Effector memory CD8-positive, alpha-beta T cell (primary cell): ENCODE results near the gene DHX30.
"Not testable (repeated sequence)": the region's sequence is repeated elsewhere in the genome, so short reads cannot be mapped to it uniquely, and the experiment has no call there.

ENCODE experiments used
- ATAC-seq: fragments of 150-1000 bp; cut with Tn5 transposase; replicated peaks from 2 replicates; pipeline ENCODE4 v1.10.0; 2021; ENCODE audit warnings: mild to moderate bottlenecking, moderate library complexity
- DNase-seq, 3 experiments: peaks; one replicate each; pipeline ENCODE4 v3.0.0; 2021
- H3K27ac Mint-ChIP-seq, 2 donors: one replicate each; pipeline ENCODE4 v1.8.0; 2022; ENCODE audit warnings: mild to moderate bottlenecking in 2 of 2, mixed read lengths in 2 of 2, moderate library complexity in 2 of 2
- H3K27me3 Mint-ChIP-seq, 2 donors: one replicate each; pipeline ENCODE4 v1.8.0; 2022; ENCODE audit warnings: mixed read lengths in 2 of 2
- H3K36me3 Mint-ChIP-seq: one replicate; pipeline ENCODE4 v1.8.0; 2022; ENCODE audit warnings: mild to moderate bottlenecking, moderate library complexity, mixed read lengths; ENCODE audit not compliant: insufficient read depth
- H3K4me1 Mint-ChIP-seq, 2 donors: one replicate each; pipeline ENCODE4 v1.8.0; 2022; ENCODE audit warnings: low read depth in 2 of 2, mixed read lengths in 2 of 2
- H3K4me3 Mint-ChIP-seq, 2 donors: one replicate each; pipeline ENCODE4 v1.8.0; 2022; ENCODE audit warnings: mild to moderate bottlenecking in 2 of 2, mixed read lengths in 2 of 2, moderate library complexity in 2 of 2
- H3K9me3 Mint-ChIP-seq, 2 donors: one replicate each; pipeline ENCODE4 v1.8.0; 2022; ENCODE audit warnings: mixed read lengths in 2 of 2
- total RNA-seq, 9 experiments: gene quantifications; one replicate each; lab custom pipeline; 2026; lab: John Stamatoyannopoulos, UW

DHX30 gene, protein sequence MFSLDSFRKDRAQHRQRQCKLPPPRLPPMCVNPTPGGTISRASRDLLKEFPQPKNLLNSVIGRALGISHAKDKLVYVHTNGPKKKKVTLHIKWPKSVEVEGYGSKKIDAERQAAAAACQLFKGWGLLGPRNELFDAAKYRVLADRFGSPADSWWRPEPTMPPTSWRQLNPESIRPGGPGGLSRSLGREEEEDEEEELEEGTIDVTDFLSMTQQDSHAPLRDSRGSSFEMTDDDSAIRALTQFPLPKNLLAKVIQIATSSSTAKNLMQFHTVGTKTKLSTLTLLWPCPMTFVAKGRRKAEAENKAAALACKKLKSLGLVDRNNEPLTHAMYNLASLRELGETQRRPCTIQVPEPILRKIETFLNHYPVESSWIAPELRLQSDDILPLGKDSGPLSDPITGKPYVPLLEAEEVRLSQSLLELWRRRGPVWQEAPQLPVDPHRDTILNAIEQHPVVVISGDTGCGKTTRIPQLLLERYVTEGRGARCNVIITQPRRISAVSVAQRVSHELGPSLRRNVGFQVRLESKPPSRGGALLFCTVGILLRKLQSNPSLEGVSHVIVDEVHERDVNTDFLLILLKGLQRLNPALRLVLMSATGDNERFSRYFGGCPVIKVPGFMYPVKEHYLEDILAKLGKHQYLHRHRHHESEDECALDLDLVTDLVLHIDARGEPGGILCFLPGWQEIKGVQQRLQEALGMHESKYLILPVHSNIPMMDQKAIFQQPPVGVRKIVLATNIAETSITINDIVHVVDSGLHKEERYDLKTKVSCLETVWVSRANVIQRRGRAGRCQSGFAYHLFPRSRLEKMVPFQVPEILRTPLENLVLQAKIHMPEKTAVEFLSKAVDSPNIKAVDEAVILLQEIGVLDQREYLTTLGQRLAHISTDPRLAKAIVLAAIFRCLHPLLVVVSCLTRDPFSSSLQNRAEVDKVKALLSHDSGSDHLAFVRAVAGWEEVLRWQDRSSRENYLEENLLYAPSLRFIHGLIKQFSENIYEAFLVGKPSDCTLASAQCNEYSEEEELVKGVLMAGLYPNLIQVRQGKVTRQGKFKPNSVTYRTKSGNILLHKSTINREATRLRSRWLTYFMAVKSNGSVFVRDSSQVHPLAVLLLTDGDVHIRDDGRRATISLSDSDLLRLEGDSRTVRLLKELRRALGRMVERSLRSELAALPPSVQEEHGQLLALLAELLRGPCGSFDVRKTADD
- total RNA-seq, result 87.8 to 275 (median 131) reads per million in 9 experiments

DNA sequence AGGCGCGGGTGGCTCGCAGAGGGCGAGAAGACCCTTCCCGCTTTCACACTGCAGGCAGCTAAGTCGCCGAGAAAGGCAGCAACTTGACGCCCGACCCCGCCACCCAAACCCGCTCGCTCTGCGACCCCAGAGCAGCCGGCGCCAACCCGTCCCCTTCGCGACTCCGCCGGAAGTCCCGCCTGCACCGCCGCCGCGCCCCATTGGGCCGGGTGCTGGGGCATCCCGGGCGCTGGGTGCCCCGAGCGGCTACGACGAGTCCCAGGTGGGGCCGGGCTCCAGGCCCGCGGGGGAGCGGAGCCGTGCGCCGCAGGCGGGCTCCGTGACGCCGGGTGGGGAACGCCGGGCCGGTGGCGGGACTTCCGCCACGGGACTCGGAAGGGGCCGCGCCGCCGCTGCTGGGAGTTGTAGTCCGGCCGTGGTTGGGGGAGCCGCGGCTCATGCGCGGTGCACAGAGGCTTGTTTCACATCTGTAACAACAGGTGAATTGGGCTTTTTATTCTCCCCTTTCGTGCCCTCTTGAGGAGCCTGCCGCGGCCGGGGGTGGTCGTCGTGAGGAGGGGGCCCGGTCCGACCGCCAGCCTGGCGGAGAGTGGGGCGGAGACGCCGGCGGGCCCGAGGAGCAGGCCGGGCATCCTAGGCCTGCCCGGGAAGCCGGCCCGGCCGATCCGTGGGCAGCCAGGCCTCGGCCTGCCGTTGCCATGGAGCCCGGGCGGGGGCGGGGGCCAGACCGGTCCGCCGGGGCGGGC is at the start of gene DHX30:
Gene DHX30, plus strand, starts transcription at position 405 of the 746 bp plus-strand sequence. CDS start 7,546 bp downstream, outside the sequence.
- no peaks in the 10 kb centered on the region for H3K27me3 Mint-ChIP-seq
- H3K4me3 Mint-ChIP-seq, result peak within 1 kb of the TSS; percentile 92
- H3K27ac Mint-ChIP-seq, result peak within 1 kb of the TSS; percentile 92 to 96
- H3K9me3 Mint-ChIP-seq, result no peaks in the 10 kb centered on the region
- DNase-seq (peak; percentile 75 to 81 (median 79)), ATAC-seq (peak; percentile 90)
- peaks cover 11 to 12% of the 10 kb centered on the region in 2 donors for H3K4me1 Mint-ChIP-seq
- H3K36me3 Mint-ChIP-seq, result peaks cover 12% of the 10 kb centered on the region

DNA sequence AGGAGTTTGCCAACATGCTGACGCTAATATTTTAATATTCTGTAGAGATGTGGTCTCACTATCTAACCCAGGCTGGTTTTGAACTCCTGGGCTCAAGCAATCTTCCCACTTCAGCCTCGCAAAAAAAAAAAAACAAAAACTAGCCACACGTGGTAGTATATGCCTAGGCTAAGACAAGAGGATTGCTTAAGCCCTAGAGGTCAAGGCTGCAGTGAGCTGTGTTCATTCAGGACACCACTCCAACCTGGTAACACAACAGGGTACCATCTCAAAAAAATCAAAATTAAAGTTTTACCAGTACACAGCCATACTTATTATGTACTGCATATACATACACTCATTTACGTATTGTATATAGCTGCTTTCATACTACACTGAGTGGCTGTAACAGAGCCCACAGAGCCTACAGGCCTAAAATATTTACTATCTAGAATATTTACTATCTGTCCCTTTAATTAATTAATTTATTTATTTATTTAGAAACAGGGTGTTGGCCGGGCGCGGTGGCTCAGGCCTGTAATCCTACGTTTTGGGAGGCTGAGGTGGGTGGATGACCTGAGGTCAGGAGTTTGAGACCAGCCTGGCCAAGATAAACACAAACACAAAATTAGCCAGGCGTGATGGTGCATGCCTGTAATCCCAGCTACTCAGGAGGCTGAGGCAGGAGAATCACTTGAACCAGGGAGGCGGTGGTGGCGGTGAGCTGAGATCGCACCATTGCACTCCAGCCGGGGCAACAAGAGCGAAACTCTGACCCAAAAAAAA is 44.5 kb upstream of the DHX30 start:
- peaks cover 5 to 21% of the 10 kb centered on the region in 2 donors for H3K4me1 Mint-ChIP-seq
- H3K4me3 Mint-ChIP-seq, result no peak overlapping the region
- ATAC-seq (no peak), DNase-seq (no peak)
- H3K27ac Mint-ChIP-seq, result no peak overlapping the region
- H3K9me3 Mint-ChIP-seq, result no peaks in the 10 kb centered on the region
- peaks cover 59% of the 10 kb centered on the region for H3K36me3 Mint-ChIP-seq
- no peaks in the 10 kb centered on the region for H3K27me3 Mint-ChIP-seq

DNA sequence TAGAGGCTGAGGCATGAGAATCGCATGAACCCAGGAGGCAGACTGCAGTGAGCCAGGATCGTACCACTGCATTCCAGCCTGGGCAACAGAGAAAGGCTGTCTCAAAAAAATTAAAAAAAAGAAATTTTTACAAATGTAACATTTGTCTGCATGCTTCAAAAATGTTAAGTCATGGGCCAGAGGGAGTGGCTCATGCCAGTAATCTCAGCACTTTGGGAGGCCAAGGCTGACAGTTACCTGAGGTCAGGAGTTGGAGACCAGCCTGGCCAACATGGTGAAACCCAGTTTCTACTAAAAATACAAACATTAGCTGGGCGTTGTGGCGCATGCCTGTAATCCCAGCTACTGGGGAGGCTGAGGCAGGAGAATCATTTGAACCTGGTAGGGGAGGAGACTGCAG is 42.7 kb upstream of the DHX30 start:
- peaks cover 60% of the 10 kb centered on the region for H3K36me3 Mint-ChIP-seq
- not testable (repeated sequence) for H3K4me3 Mint-ChIP-seq, ATAC-seq, H3K27me3 Mint-ChIP-seq, DNase-seq, H3K9me3 Mint-ChIP-seq
- H3K4me1 Mint-ChIP-seq, result peaks cover 5 to 30% of the 10 kb centered on the region in 2 donors
- H3K27ac Mint-ChIP-seq, result peak overlapping the region in 1 of 2 donors; percentile 32

DNA sequence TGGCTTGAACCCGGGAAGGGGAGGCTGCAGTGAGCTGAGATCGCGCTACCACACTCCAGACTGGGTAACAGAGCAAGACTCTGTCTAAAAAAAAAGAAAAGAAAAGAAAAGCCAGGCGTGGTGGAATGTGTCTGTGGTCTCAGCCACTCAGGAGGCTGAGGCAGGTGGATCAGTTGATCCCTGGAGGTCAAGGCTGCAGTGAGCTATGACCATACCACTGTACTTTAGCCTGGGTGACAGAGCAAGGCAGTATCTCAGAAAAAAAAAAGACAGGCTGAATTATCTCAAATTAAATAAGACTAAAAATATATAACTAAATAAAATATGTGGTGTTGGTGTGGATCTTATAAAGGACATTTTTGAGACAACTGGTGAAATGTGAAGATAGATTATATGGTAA is 41.9 kb upstream of the DHX30 start:
- DNase-seq (no peak), ATAC-seq (no peak)
- Mint-ChIP-seq H3K36me3 (peaks cover 66% of the 10 kb centered on the region), H3K27me3 (no peaks in the 10 kb centered on the region), H3K4me1 (peaks cover 5 to 30% of the 10 kb centered on the region in 2 donors), H3K4me3 (no peak overlapping the region), H3K9me3 (no peaks in the 10 kb centered on the region), H3K27ac (peak overlapping the region in 1 of 2 donors; percentile 32)

DNA sequence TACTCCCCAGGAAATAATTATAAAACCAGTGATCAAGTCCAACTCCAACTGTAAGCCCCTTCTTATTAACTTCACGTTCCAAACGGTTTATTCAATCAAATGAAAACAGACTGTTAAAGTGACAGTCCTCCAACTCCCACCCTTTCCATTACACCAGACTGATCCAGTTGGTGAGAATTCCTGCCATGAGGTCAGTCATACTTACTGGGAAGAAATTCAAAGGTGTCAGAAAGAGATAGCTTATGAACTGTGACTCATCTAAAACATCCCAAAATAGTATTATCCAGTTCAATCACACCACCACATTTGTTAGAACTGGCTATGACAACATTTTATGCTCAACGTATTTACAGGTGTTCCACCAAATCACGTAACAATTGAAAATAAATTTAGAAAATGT is 40.7 kb upstream of the DHX30 start:
- Mint-ChIP-seq H3K4me1 (peaks cover 5 to 20% of the 10 kb centered on the region in 2 donors), H3K9me3 (no peaks in the 10 kb centered on the region), H3K27me3 (no peaks in the 10 kb centered on the region), H3K4me3 (no peak overlapping the region), H3K36me3 (peaks cover 66% of the 10 kb centered on the region), H3K27ac (peak overlapping the region; percentile 41 to 60)
- ATAC-seq (no peak), DNase-seq (no peak)

DNA sequence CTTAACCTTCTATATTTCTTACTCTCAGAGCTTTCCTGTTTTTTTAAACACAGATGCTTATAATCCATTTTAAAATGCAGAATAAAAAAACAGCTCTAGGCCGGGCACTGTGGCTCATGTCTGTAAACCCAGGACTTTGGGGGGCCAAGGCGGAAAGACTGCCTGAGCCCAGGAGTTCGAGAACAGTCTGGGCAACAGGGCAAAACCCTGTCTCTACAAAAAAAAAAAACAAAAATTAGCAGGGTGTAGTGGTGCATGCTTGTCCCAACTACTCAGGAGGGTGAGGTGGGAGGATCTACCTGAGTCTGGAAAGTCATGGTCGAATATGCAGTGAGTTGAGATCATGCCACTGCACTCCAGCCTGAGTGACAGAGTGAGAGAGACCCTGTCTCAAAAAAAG is 36.8 kb upstream of the DHX30 start:
- Mint-ChIP-seq H3K27me3 (no peaks in the 10 kb centered on the region), H3K27ac (peak overlapping the region in 1 of 2 donors; percentile 46)

DNA sequence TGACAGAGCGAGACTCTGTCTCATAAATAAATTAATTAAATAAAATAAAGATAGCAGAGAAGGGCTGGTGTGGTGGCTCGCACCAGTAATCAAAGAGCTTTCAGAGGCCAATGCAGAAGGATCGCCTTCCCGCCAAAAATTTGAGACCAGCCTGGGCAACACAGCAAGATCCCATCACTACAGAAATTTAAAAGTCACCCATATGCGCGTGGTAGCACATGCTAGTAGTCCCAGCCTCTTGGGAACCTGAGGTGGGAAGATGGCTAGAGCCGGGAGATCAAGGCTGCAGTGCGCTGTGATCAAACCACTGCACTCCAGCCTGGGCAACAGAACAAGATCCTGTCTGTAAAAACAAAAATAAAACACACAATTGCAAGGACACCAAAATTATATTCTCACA is 30.9 kb upstream of the DHX30 start:
- H3K36me3 Mint-ChIP-seq, result peaks cover 56% of the 10 kb centered on the region
- H3K4me1 Mint-ChIP-seq, result peaks cover 10 to 16% of the 10 kb centered on the region in 2 donors
- H3K9me3 Mint-ChIP-seq, result no peaks in the 10 kb centered on the region
- H3K27ac Mint-ChIP-seq, result no peak overlapping the region
- no peak overlapping the region for H3K4me3 Mint-ChIP-seq
- no peak for DNase-seq
- no peak for ATAC-seq
- no peaks in the 10 kb centered on the region for H3K27me3 Mint-ChIP-seq

More for the DNA sequence above, 36.8 kb upstream of the DHX30 start:
- H3K4me1 Mint-ChIP-seq, result peaks cover 5 to 26% of the 10 kb centered on the region in 2 donors
- DNase-seq (no peak), ATAC-seq (no peak)
- no peak overlapping the region for H3K4me3 Mint-ChIP-seq
- no peaks in the 10 kb centered on the region for H3K9me3 Mint-ChIP-seq
- H3K36me3 Mint-ChIP-seq, result peaks cover 64% of the 10 kb centered on the region

DNA sequence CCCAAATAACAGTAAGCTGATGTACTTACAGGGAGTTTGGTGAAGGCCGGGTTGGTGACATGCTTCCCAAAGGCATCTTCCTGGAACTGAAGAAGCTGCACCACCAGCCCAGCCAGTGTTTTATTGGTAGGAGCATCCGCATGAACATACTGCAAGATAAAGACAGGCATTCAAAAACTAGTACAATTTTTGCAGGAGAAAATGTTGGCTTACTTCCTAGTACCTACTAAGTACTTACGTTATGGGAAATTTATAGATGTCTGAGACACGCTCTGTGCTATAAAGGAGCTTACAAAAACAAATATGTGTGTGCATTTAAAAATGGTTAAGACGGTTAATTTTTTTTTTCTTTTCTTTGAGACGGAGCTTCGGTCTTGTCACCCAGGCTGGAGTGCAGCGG is 30.1 kb upstream of the DHX30 start:
- DNase-seq (no peak), ATAC-seq (no peak)
- no peaks in the 10 kb centered on the region for H3K9me3 Mint-ChIP-seq
- H3K36me3 Mint-ChIP-seq, result peaks cover 48% of the 10 kb centered on the region
- H3K27ac Mint-ChIP-seq, result no peak overlapping the region
- H3K27me3 Mint-ChIP-seq, result no peaks in the 10 kb centered on the region
- H3K4me3 Mint-ChIP-seq, result no peak overlapping the region
- H3K4me1 Mint-ChIP-seq, result peaks cover 10 to 16% of the 10 kb centered on the region in 2 donors

DNA sequence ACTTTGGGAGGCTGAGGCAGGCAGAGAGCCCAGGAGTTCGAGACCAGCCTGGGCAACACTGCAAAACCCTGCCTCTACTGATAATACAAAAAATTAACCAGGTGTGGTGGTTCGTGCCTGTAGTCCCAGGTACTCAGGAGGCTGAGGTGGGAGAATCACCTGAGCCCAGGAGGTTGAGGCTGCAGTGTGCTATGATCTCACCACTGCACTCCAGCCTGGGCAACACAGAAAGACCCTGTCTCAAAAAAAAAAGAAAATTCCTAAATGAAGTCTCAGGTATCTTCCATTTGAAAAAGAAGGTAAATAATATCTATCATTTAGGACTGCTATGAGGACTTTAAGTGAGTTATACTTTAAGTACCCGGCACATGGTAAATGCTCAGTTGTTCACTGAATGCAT is 24.2 kb upstream of the DHX30 start:
- H3K27me3 Mint-ChIP-seq, result no peaks in the 10 kb centered on the region
- no peak overlapping the region for H3K27ac Mint-ChIP-seq
- H3K4me1 Mint-ChIP-seq, result peaks cover 25 to 31% of the 10 kb centered on the region in 2 donors
- H3K36me3 Mint-ChIP-seq, result peaks cover 32% of the 10 kb centered on the region
- no peak overlapping the region for H3K4me3 Mint-ChIP-seq
- no peak for ATAC-seq
- DNase-seq, result no peak
- no peaks in the 10 kb centered on the region for H3K9me3 Mint-ChIP-seq

DNA sequence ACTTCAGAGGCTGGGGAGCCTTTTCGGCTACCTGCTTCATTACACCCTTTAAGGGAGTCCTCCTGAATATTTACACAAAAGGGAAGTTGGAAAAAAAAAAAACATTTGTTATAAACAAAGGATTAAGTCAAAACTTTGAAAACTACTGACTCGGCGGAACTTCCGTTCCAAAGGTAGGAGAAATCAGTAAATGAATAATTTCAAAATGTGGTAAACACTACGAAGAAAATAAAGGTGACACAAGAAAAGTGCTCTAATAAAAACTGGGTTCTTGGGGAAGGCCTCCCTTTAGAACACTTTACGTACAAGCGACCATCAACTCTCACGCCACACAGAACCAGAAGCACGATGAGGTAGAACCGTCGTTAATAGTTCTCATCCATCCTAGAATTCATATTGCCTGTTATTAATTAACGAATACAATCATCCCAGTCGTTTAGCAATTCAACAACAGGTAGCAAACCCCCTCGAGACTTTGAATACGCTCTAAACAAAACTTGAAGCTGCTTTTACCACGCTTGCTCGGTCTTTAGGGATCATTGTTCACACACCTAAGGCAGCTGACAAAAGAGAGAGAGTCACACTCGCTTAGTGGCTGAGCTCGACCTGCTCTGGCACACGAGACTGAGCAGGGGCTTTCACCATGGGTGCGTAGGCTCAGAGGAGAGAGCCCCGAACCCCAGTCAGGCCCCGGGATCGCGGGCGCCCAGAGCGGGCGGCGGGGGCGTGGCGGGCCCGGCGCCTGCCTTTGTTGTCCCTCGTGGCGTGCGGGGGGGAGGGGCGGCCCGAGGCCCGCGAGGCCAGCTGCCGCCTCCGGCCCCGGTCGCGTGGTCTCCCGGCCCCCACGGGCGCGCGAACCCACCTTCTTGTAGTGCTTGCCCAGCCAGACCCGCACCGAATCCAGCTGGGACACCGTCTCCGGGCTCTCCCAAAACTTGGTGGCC is 21.9 kb upstream of the DHX30 start:
- H3K9me3 Mint-ChIP-seq, result no peaks in the 10 kb centered on the region
- no peaks in the 10 kb centered on the region for H3K27me3 Mint-ChIP-seq
- H3K27ac Mint-ChIP-seq, result peak overlapping the region; percentile 98 to 99
- peaks cover 22% of the 10 kb centered on the region for H3K36me3 Mint-ChIP-seq
- DNase-seq, result peak; percentile 54 to 60 (median 55)
- H3K4me1 Mint-ChIP-seq, result peaks cover 21 to 25% of the 10 kb centered on the region in 2 donors
- peak; percentile 61 for ATAC-seq
- peak overlapping the region; percentile 97 to 98 for H3K4me3 Mint-ChIP-seq

DNA sequence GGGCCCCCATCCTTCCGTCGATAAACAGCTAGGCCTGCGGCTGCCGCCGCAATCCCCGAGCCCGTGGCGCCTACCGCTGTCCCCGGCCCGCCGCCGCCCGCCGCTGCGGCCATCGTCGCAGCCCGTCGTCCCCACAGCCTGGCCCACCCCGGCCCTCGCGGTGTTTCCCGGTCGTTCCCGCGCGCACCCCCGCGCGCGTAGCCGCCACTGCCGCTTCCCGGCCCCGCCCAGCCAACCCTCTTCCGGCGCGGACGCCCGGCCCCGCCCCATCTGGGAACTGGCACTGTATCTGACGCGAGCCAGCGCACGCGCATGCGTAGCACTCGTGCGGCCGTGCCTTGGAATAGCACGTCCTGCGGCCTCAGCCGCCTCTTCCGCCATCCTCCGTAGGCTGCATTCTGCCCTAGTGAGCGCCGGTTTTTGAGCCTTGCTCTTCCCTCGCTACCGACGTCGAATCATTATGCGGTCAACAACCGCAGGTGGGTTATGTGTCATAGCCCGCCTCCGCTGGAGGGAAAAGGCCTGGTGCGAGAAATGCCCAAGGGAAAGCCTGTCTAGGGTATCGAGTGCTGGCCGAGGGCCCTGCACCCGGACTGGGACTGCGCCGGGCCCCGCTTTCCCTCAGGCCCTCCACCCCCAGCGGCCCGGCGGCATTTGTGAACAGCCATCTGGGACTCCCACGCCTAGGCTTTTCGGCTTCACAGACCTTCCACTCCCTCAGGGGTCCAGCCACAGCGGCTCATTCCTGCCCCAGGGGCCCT is 21.1 kb upstream of the DHX30 start, which contains the start of gene SMARCC1:
Gene SMARCC1, minus strand, starts transcription at position 209 of the 761 bp plus-strand sequence. Its CDS starts 96 bp downstream, at position 113.
- H3K27me3 Mint-ChIP-seq, result no peaks in the 10 kb centered on the region
- peak within 1 kb of the TSS; percentile 98 to 99 for H3K27ac Mint-ChIP-seq
- peak within 1 kb of the TSS; percentile 97 to 98 for H3K4me3 Mint-ChIP-seq
- DNase-seq, result peak; percentile 94 to 96 (median 95)
- H3K9me3 Mint-ChIP-seq, result no peaks in the 10 kb centered on the region
- H3K4me1 Mint-ChIP-seq, result peaks cover 18 to 25% of the 10 kb centered on the region in 2 donors
- ATAC-seq, result peak; percentile 87
- peaks cover 22% of the 10 kb centered on the region for H3K36me3 Mint-ChIP-seq
